HG02588 (cell line): Measurements from ENCODE around the gene CDK11B.
"Not testable (repeated sequence)": the region's sequence is repeated elsewhere in the genome, so short reads cannot be mapped to it uniquely, and the experiment has no call there.

Source experiments
- ATAC-seq: cut with Tn5 transposase; IDR thresholded peaks from one replicate; pipeline ENCODE4 v1.9.1; 2021; ENCODE audit warnings: mild to moderate bottlenecking, moderate library complexity; ENCODE audit not compliant: unreplicated experiment

The CDK11B gene

GRCh38 chr1:1683104-1683905 is 24.5 kb upstream of the CDK11B start:
- ATAC-seq = no peak

- no peak for ATAC-seq
Observed at GRCh38 chr1:1680912-1681273, 22.1 kb upstream of the CDK11B start.

DNA sequence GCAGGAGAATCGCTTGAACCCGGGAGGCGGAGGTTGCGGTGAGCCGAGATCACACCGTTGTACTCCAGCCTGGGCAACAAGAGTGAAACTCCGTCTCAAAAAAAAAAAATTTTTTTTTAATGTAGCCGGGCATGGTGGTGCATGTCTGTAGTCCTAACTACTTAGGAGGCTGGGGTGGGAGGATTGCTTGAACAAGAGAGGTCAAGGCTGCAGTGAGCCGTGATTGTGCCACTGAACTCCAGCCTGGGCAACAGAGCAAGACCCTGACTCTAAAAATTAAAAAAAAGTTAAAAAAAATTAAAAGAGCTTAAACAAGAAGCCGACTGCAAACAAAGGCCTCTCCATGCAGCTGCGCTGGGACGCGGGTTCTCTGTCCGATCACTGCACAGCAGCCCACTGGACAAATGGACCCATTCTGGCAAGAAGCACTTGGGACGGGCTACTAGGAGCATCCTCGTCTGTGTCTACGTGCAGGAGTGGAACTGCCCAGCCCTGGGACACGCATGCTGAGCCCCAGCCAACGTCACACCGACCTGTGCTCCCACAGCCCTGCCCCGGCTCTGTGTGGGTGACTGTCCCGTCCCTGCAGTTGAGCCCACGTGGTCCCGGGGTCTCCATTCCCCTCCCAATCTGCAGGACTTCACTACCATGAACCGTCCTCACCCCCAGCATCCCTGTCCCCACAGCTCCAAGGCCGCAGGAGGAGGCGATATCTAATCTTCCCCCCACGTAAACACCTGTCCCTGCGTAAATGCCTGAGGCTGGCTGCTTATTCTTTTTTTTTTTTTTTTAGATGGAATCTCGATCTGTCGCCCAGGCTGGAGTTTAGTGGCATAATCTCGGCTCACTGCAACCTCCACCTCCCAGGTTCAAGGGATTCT is 21.5 kb upstream of the CDK11B start:
- ATAC-seq = no peak

DNA sequence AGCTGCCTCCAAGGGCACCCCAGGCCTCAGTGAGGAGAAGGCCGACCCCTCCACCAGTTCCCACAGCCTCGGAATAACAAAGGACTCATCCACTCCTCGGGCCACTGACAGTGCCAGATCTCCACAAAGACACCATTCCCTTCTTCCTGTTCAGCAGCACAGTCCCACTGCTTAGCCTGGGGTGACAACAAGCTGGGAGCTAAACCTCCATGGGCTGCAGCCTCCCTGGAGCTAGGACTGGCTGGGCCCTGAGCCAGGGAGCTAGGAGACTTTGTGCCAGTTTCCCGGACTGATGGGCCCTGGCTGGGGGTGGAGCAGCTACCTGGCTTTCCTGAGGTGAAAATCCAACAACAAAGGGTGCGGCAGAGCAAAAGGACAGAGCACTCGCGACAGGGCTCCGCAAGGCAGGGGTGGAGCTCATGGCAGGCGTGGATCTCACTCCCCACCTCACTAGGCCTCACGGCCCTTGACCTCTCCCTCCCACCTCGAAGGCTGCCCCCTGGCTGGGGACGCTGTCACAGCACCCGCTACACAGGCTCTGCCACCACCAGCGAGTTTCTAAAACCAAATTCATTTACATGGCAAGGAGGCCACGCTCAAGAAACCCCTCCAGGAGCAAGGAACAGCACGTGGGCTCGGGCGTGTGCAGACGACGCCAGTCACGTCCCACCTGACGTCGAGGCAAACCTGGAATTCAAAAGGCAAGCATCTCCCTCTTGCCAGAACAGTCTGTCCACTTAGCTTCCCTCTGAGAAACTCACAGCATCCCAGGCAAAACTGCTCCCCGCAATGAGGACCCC is 20.0 kb upstream of the CDK11B start:
- no peak for ATAC-seq

DNA sequence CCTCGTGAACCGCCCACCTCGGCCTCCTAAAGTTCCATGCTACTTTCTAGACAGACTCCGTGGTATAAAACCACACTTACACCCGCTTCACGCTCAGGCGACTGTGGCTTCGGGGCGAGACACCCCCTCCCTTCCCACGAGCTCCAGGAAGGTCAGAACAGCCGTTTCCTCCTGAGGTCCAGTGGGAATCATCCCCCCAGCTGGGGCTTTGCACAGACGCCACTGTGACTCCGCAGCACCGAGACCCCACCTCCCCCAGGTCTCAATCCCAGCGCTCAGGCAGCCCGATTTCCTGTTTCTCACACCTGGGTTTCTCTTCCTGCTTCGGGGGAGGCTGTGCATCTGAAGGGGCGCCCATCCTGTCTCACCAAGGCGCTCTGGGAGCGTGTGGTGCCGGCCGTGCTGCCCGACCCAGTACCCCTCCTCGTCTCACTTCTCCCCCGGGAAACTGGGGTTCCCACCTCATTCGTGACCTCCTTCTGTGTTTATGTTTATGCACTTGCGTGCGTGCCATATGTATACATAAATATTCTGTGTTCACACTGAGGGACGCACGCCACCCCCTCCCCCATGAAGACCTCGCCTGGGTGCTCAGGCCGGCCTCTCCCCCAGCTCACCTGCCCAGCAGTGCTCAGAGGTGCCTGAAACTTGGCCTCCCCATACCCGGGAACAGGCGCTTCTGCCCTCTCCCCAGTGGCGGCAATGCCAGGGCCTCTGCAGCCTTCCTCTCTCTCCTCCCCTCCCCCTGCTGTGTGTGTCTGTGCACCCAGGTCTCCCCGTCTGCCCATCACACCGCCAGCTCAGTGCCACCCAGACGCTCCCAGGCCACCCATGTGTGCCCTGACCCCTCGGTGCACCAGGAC is 19.1 kb upstream of the CDK11B start:
- ATAC-seq = peak; percentile 48

- not testable (repeated sequence) for ATAC-seq
Observed at GRCh38 chr1:1676087-1676486, 17.3 kb upstream of the CDK11B start.

DNA sequence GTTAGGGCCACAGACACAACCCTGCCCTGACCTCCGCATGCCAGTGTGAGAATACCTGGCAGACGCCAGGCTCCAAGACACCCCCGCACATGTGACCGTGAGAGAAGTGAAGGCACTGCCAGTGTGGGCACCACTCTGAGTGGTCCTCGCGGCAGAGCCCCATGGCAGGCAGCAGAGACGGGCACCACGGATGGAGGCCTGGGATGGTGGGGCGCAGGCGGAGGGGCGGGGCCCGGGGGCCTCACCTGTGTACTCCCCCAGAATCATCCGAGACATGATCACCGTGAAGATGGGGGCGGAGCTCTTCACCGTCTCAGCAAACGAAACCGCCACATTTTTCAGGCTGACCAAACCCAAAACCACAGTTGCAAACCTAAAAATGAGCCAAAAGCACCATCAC is 16.4 kb upstream of the CDK11B start:
- ATAC-seq = not testable (repeated sequence)

GRCh38 chr1:1674806-1675205 is 16.0 kb upstream of the CDK11B start:
- not testable (repeated sequence) for ATAC-seq

- no peak for ATAC-seq
Observed at GRCh38 chr1:1672181-1672965, 13.6 kb upstream of the CDK11B start.

- ATAC-seq = no peak
Observed at GRCh38 chr1:1671365-1672119, 12.7 kb upstream of the CDK11B start.

DNA sequence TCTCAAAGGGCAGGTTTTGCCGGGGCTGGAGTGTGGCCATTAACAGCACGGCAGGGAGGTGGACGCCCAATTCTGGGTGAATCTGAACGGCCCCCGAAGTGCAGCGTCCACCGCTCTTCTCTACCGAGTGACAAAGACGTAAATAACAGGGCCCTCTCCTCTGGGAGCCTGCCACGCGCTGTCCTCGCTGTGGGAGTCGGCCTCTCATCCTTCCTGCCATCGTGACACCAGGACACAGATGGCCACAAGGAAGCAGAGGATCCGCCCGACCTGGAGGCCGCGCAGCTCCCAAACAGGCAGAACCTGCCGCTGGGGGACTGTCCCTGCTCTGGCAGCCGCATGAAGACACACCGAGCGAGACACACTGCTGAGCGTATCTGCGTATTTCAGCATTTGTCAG is 12.1 kb upstream of the CDK11B start:
- no peak for ATAC-seq

GRCh38 chr1:1669468-1670440 is 10.9 kb upstream of the CDK11B start:
- ATAC-seq = no peak

- no peak for ATAC-seq
Observed at GRCh38 chr1:1666526-1666925, 7.7 kb upstream of the CDK11B start.

DNA sequence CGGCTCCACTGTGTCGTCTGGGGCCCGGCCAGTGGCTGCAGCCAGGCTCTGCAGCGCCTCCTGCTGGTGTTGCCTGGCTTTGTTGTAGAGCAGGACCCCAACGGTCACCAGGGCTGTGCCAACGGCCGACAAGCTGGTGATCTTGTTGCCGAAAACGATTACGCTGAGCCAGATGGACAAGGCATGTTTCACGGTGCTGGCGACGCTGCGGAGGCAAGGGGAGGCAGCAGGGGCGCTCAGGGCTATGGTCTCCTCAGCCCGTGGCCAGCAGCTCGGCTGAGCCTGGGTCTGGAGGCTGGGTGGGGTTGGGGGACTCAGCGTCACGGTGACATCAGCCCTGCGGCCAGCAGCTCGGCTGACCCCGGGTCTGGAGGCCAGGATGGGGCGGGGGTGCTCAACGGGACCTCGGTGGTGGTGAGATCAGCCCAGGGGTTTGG is 7.0 kb upstream of the CDK11B start:
- ATAC-seq = no peak

DNA sequence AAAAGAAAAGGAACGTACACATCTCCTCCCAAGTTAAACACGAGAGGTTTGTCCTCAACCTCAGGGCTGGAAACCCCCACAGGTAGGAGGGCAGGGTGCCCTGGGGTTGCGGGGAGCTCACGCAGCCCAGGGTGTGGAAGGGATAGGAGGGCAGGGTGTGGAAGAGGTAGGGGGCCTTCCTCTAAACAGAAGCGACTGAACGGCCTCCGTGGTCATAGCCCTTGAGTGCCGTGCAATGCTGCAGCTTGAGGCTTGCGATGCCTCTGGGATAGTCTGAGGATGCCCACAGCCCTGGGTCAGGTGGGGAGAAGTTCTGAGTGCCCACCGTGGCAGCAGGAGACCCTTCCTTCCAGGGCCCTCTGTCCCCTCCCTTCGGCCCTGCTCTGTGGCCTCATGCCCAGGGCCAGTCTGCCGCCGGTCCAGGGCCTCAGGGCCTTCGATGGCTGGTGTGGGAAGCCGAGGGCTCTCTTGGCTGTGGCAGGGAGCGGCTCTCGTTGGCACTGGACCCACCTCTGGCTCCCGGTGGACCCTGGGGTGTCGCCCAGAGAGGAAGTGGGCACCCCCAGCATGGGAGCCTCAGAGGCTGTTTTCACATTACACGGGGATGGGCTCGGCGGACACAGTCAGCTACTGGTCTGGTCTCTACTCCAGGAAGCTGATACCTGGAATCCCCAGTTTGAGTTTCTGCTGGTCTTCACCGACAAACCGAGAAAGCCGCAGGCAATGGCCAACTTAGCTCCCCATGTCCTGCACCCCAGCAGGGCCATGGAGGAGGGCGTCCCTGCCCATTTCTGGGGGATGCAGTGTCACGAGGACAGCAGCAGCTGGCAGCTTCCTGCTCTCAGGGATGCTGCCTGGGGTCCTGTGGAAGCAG is 6.4 kb upstream of the CDK11B start:
- no peak for ATAC-seq

- not testable (repeated sequence) for ATAC-seq
Observed at GRCh38 chr1:1664318-1664717, 5.5 kb upstream of the CDK11B start.
